WTC11 (cell line): ENCODE results near the gene KCNE1.

Experiments used
- GABPB1 ChIP-seq: sonication (generic); formaldehyde crosslinking; IDR thresholded peaks from 2 replicates; pipeline ENCODE4 v1.8.1; 2023; ENCODE audit warnings: mild to moderate bottlenecking, missing genetic modification reagents
- HMGA2 ChIP-seq: fragments of 250-450 bp; sonication (Bioruptor Pico); IDR thresholded peaks from 2 replicates; pipeline ENCODE4 v1.4.0; 2021; ENCODE audit warnings: mild to moderate bottlenecking, moderate library complexity
- JUN ChIP-seq: sonication (generic); formaldehyde crosslinking; IDR thresholded peaks from 2 replicates; pipeline ENCODE4 v1.8.0; 2023; ENCODE audit warnings: mild to moderate bottlenecking, missing genetic modification reagents
- ZNF138 ChIP-seq: sonication (generic); formaldehyde crosslinking; conservative IDR thresholded peaks from 2 replicates; pipeline ENCODE4 v1.8.1; 2022; ENCODE audit warnings: mild to moderate bottlenecking, moderate library complexity, missing genetic modification reagents
- TF ChIP-seq, protein P1 (sequence below): fragments of 200-600 bp; IDR thresholded peaks from 2 replicates; pipeline ENCODE4 v1.8.0; 2022; ENCODE audit warnings: antibody characterized with exemption
- TF ChIP-seq, protein P2 (sequence below): sonication (generic); formaldehyde crosslinking; IDR thresholded peaks from 2 replicates; pipeline ENCODE4 v1.8.1; 2022; ENCODE audit warnings: missing genetic modification reagents, borderline replicate concordance
- TF ChIP-seq, protein P3 (sequence below): fragments of 250-450 bp; sonication (Bioruptor Pico); IDR thresholded peaks from 2 replicates; pipeline ENCODE4 v1.9.0; 2021; ENCODE audit warnings: moderate library complexity, mild to moderate bottlenecking, inconsistent platforms, borderline replicate concordance
- TF ChIP-seq, protein P4 (sequence below): sonication (generic); formaldehyde crosslinking; IDR thresholded peaks from 2 replicates; pipeline ENCODE4 v1.8.1; 2022; ENCODE audit warnings: low read depth, mild to moderate bottlenecking, moderate library complexity, missing genetic modification reagents, borderline replicate concordance

DNA sequence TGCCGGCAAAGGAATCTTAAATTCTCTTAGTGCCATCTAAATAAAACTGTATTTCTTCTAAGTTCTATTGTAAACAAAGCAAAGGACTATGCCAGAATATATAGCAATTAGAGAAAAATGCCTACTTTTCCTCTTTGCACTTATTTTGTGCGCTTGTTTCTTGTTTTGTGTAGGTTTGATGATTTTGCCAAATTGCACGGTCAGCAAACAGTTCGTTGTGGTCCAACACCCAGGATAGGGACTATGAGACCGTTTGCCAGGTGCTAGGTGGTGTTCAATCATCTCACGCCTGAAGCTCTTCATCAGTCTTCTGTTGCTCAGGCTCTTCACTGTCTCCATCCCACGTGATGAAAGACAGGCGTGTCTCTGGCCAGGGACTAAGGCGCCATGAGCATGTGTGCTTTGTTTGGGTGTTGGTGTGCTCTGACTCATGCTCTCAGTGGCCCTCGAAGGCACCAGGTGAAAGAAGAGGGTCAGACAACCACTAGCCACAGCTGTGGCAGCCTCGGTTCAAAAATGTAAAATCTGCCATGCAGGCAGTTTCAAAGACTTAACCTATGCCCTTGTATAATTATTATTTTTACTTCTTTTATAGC is 36.9 kb upstream of the KCNE1 start:
- no peak for TF ChIP-seq ZNF138 (CRISPR knock-in tag)
- TF ChIP-seq GABPB1 (CRISPR knock-in tag): no peak
- TF ChIP-seq, protein P1, sequence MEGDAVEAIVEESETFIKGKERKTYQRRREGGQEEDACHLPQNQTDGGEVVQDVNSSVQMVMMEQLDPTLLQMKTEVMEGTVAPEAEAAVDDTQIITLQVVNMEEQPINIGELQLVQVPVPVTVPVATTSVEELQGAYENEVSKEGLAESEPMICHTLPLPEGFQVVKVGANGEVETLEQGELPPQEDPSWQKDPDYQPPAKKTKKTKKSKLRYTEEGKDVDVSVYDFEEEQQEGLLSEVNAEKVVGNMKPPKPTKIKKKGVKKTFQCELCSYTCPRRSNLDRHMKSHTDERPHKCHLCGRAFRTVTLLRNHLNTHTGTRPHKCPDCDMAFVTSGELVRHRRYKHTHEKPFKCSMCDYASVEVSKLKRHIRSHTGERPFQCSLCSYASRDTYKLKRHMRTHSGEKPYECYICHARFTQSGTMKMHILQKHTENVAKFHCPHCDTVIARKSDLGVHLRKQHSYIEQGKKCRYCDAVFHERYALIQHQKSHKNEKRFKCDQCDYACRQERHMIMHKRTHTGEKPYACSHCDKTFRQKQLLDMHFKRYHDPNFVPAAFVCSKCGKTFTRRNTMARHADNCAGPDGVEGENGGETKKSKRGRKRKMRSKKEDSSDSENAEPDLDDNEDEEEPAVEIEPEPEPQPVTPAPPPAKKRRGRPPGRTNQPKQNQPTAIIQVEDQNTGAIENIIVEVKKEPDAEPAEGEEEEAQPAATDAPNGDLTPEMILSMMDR: no peak
- TF ChIP-seq, protein P2, sequence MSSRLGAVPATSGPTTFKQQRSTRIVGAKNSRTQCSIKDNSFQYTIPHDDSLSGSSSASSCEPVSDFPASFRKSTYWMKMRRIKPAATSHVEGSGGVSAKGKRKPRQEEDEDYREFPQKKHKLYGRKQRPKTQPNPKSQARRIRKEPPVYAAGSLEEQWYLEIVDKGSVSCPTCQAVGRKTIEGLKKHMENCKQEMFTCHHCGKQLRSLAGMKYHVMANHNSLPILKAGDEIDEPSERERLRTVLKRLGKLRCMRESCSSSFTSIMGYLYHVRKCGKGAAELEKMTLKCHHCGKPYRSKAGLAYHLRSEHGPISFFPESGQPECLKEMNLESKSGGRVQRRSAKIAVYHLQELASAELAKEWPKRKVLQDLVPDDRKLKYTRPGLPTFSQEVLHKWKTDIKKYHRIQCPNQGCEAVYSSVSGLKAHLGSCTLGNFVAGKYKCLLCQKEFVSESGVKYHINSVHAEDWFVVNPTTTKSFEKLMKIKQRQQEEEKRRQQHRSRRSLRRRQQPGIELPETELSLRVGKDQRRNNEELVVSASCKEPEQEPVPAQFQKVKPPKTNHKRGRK: no peak
- no peak for TF ChIP-seq HMGA2 (CRISPR knock-in tag)
- TF ChIP-seq, protein P3, sequence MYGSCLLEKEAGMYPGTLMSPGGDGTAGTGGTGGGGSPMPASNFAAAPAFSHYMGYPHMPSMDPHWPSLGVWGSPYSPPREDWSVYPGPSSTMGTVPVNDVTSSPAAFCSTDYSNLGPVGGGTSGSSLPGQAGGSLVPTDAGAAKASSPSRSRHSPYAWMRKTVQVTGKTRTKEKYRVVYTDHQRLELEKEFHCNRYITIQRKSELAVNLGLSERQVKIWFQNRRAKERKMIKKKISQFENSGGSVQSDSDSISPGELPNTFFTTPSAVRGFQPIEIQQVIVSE (CRISPR knock-in tag): no peak
- TF ChIP-seq, protein P4, sequence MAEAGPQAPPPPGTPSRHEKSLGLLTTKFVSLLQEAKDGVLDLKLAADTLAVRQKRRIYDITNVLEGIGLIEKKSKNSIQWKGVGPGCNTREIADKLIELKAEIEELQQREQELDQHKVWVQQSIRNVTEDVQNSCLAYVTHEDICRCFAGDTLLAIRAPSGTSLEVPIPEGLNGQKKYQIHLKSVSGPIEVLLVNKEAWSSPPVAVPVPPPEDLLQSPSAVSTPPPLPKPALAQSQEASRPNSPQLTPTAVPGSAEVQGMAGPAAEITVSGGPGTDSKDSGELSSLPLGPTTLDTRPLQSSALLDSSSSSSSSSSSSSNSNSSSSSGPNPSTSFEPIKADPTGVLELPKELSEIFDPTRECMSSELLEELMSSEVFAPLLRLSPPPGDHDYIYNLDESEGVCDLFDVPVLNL (CRISPR knock-in tag): no peak
- TF ChIP-seq JUN (CRISPR knock-in tag): no peak
